Stimulated activated naive B cell treated with anti-CD40 and anti-IgM and Interleukin-4, amounts not matched to agents 10 μg/mL and 1 μg/mL and 100 μg/mL, for 72 hours (primary cell): ENCODE results near the gene DNAJC27.

ENCODE experiments used
- ATAC-seq, 2 donors: fragments of 150-1000 bp; cut with Tn5 transposase; replicated peaks; 2 replicates each; pipeline ENCODE4 v1.10.0; 2021; ENCODE audit warnings: moderate library complexity in 1 of 2
- DNase-seq: peaks from one replicate; pipeline ENCODE4 v3.0.0; 2021
- H3K27ac Mint-ChIP-seq: one replicate; pipeline ENCODE4 v1.8.0; 2022; ENCODE audit warnings: mild to moderate bottlenecking, mixed read lengths
- H3K27me3 Mint-ChIP-seq, 2 donors: one replicate each; pipeline ENCODE4 v1.8.0; 2022; ENCODE audit warnings: mixed read lengths in 2 of 2
- H3K36me3 Mint-ChIP-seq, 2 donors: one replicate each; pipeline ENCODE4 v1.8.0; 2022; ENCODE audit warnings: mixed read lengths in 2 of 2, mild to moderate bottlenecking in 1 of 2
- H3K4me1 Mint-ChIP-seq, 2 donors: one replicate each; pipeline ENCODE4 v1.8.0; 2022; ENCODE audit warnings: mixed read lengths in 2 of 2, mild to moderate bottlenecking in 1 of 2
- H3K4me3 Mint-ChIP-seq, 2 donors: one replicate each; pipeline ENCODE4 v1.8.0; 2022; ENCODE audit warnings: mild to moderate bottlenecking in 2 of 2, mixed read lengths in 2 of 2, moderate library complexity in 1 of 2
- H3K9me3 Mint-ChIP-seq, 2 donors: one replicate each; pipeline ENCODE4 v1.8.0; 2022; ENCODE audit warnings: mixed read lengths in 2 of 2, mild to moderate bottlenecking in 1 of 2

The DNAJC27 gene

DNA sequence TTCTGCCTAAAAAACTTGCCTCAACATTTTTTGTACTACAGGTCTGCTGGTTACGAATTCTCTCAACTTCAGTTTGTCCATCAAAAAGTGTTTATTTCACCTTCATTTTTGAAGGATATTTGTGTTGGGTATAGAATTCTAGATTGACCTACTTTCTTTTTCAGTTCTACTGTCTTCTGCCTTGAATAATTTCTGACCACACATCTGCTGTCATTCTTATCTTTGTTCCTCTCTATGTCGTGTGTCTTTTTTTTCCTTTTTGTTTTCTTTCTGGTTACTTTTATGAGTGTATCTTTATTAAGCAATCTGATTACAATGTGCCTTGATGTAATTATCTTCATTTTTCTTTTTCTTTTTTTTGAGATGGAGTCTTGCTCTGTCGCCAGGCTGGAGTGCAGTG lies 77.0 kb downstream of the DNAJC27 start:
- peaks cover 25 to 32% of the 10 kb centered on the region in 2 donors for H3K9me3 Mint-ChIP-seq
- no peak overlapping the region for H3K27ac Mint-ChIP-seq
- peaks cover 44 to 64% of the 10 kb centered on the region in 2 donors for H3K36me3 Mint-ChIP-seq
- ATAC-seq (no peak), DNase-seq (no peak)
- peaks cover 0 to 2% of the 10 kb centered on the region in 2 donors for H3K4me1 Mint-ChIP-seq
- no peaks in the 10 kb centered on the region for H3K27me3 Mint-ChIP-seq
- H3K4me3 Mint-ChIP-seq = no peak overlapping the region

DNA sequence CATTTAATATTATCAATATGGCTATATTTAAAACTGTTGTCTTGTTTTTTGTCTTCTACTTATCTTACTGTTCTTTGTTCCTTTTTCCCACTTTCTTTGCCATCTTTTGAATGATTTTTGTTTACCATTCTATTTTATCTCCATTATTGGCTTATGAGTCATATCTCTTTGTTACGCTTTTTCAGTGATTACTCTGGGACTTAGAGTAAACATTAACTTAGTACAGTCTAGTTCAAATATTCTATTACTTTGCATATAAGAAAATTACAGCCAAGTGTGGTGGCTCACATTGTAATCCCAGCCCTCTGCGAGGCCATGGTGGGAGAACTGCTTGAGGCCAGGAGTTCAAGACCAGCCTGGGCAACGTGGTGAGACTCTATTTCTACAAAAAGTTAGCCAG lies 77.8 kb downstream of the DNAJC27 start:
- DNase-seq (no peak), ATAC-seq (no peak)
- Mint-ChIP-seq H3K27ac (no peak overlapping the region), H3K4me1 (peaks cover 0 to 2% of the 10 kb centered on the region in 2 donors), H3K9me3 (peaks cover 25 to 32% of the 10 kb centered on the region in 2 donors), H3K36me3 (peaks cover 40 to 57% of the 10 kb centered on the region in 2 donors), H3K4me3 (no peak overlapping the region), H3K27me3 (no peaks in the 10 kb centered on the region)
